ENCODE measurements around the gene AP2B1.
"Not testable (repeated sequence)": the region's sequence is repeated elsewhere in the genome, so short reads cannot be mapped to it uniquely, and the experiment has no call there.

The AP2B1 gene

GRCh38 chr17:35587074-35587961, at the start of gene AP2B1:
TSS of gene AP2B1 (plus strand) at chr17:35587322. CDS start at chr17:35594031, 6,709 bp downstream.
- DNase-seq = peak; percentile 95 to 99 (median 98)

DNA sequence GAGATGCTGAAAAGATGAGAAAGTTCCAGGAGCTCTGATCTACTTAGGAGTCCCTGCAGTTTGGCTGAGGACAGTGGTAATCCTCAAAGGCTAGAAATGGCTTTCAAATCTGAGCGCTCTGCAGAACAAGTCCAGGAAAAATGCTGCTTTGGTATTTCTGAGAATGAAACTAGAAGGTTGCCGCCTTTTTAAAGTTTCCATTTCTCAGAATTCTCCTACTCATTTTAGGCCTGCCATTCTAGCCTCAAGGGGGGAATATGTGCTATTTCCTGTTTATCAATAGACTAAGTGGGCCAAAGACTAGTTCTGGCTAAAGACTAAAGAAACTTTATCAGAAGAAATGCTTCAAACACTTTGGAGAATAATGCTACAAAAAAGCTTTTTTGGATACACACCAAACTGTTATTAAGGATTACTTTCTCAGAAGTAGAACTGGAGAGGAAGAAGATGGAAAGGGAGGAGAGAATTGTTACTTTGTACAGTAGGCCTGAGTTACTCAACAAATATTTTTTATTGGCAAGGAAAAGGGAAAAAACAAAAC, 49.5 kb upstream of the AP2B1 start, which contains the start of gene SLFN12L:
Gene SLFN12L (minus strand): TSS at position 78 of the 541 bp plus-strand sequence. CDS start 15,314 bp downstream, outside the sequence.
- peak in 3 of 6 experiments; percentile 39 to 51 (median 46) for DNase-seq

DNA sequence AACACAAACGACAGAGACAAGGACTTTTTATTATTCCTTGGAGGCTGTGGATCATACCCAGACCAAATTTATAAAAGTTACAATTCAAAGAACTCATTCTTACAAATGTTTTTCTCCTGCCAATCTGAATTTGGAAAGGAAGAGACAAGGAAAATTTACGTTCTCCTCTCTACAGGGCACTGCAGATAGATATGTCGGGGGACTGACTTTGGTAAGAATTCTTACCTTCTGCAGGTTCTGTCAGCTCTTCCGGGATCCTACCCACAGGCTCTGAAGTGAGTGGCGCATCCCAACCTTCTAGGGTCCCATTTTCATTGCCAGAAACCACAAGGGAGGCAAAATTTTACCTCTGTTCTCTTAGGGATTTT, 47.5 kb upstream of the AP2B1 start:
- no peak for DNase-seq

DNA sequence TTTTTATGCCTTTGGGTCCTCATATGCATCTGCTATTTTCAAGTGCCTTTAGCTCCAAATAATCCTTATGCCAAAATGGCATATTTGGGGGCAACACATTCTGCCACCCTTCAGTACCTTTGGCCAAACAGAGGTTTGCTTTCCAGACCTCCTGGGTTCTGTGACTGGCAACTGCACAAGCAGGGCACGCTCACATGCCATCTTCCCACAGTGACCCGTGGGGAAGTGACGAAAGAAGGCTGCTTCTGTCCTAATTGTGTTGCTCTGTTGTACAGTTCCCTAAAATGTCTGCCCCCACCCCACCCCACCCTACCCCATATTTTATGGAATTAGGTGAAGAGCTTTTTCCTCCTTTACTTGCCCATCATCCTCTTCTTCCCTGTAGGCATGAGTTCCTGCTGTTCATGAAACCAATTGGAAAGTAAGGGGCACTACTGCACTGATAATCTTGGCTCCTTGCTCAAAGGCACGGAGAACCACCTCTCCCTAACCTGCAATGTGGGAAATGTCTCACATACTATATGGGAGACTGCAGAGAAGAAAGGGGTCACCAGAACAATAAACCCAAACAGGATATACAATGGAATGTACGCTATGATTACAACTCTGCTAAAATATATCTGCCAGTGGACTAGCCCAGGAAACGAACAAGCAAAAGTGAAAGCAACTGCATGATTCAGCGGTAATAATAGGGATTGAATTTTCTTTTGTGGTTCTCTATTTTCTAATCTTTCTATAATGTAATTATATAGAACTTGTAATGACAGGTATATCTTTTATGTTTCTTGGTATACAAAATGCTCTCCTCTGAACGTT, 46.3 kb upstream of the AP2B1 start:
- DNase-seq = peak in 3 of 6 experiments; percentile 6 to 55 (median 44)

- no peak for DNase-seq
Observed at GRCh38 chr17:35541434-35541833, 45.7 kb upstream of the AP2B1 start.

DNA sequence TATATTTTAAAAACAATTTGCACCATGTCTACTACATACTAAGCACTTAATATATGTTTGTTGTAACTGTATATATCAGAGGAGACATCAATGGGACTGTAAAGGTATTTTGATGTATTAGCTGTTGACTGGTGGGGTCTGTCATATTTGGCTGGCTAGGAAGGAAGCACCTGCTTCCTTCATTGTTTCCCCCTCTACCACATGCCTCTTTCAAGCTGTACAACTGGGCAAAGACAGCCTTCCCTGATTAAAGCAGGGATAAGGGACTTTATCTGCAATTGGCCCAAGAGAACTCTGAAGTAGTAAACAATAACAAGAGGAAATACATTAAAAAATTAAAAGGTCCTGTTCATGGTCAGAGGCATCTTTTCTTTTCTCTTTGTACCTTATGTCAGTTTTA, 44.1 kb upstream of the AP2B1 start:
- no peak for DNase-seq

DNA sequence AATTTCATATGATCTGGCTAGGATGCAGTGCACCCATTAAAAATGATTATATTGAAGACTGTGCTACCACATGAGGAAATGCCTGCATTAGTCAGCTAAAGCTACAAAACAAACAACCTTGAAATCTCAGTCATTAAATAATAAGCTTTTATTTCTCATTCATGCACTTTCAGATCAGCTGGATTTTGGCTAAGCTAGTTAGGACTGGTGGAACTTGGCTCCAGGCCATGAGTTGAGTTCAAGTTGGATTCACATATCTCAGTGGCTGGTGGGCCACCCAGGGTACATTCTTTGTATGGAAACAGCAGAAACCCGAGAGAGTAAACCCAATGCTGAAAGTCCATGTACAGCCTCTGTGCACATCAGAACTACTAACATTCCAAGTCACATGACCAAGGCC, 43.3 kb upstream of the AP2B1 start:
- no peak for DNase-seq

GRCh38 chr17:35545150-35545549, 42.0 kb upstream of the AP2B1 start:
- DNase-seq = no peak

GRCh38 chr17:35546487-35546886, 40.6 kb upstream of the AP2B1 start:
- no peak for DNase-seq

GRCh38 chr17:35548208-35548810, 38.8 kb upstream of the AP2B1 start:
- no peak for DNase-seq

GRCh38 chr17:35548978-35549377, 38.1 kb upstream of the AP2B1 start:
- DNase-seq = no peak

- no peak for DNase-seq
Observed at GRCh38 chr17:35553310-35553709, 33.8 kb upstream of the AP2B1 start.

DNA sequence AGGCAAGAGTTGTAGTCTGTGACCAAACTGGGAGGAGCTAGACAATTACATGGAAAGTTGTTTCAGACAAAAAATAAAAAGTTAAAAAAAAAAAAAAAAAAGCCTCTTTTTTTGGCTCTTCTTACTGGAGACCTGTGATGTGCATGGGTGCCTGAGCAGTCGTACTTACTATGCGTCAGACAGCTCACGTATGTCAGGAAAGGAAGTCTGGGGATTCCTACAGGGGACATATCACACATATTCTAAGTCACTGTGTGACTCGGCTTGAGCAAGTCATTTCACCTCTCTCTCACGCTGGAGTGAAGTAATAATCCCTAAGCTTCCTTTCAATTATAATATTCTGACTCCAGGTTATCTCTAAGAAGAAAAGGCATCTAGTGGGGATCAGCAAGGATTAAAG, 32.5 kb upstream of the AP2B1 start:
- DNase-seq = no peak

DNA sequence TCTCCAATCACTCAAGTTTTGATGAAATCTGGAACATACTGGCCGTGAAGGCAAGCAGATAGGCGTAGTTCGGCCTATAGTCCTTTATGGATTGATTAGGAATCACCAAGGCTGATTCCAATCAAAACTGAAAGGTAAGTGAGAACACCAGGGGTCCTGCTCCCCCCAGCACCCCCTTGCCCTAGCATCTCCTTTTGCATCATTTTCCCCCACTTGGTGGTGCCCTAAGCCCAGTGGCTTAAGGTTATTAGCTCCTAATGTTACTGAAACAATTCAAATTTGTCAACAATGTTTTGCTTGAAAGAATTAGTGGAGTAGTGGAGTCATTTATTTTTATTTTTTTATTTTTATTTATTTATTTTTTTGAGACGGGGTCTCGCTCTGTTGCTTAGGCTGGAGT, 31.4 kb upstream of the AP2B1 start:
- no peak for DNase-seq

GRCh38 chr17:35557353-35557752, 29.8 kb upstream of the AP2B1 start:
- DNase-seq = no peak

DNA sequence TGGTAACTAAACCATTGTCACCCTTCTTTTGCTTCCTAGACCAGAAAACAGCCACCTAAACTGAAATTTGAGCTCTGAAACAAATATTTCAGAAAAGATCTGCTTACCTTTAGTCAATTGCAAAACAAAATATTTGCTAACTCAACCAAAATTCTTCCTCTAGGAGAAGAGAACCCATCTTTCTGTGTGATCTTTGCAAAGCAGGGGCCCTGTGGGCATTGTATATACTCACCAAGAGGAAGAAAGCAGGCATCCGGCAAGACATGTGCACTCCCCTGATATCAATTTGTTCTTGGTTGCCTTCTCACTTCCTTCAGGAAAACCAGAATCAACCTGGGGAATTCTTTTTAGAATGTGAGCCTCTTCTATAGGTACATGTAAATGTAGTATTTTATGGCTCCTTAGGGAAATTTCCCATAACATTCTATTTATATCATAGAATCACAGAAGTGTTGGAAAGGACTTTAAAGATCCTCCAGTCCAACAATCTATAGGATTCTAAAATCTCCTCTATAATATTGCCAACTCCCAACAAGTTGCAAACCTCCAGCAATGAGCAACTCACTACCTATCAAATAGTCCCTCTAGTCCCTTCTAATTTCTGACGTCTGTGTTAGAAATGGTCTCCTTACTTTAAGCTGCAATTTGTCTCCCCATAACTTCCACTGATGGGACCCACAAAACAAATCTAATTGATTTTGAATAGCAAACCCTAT, 27.5 kb upstream of the AP2B1 start:
- no peak for DNase-seq

DNA sequence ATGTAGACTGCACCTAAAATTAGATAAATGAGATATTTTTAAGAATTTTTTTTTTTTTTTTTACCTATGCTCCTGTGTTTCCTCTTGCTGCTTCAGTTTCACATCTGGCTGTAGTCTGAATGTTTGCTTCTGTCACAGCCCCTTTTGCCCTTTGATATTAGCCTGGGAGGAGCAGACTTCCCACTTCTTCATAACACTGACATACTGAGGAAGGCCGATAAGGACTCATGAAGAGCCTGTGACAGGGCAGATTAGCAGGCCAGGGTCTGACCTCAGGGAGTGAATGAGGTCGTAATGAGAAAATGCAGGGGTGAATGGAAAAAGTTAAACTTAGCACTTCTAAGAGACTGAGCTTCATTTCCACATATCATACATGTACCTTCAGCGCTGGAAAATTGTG, 26.4 kb upstream of the AP2B1 start, which contains the start of gene SLFN14:
Gene SLFN14 (minus strand): TSS at position 117 of the 400 bp plus-strand sequence. CDS start 2,757 bp downstream, outside the sequence.
- DNase-seq = no peak

- DNase-seq = not testable (repeated sequence)
Observed at GRCh38 chr17:35563181-35563580, 23.9 kb upstream of the AP2B1 start.

GRCh38 chr17:35566968-35567367, 20.2 kb upstream of the AP2B1 start:
- DNase-seq = no peak

GRCh38 chr17:35568561-35568960, 18.6 kb upstream of the AP2B1 start:
- peak in 5 of 6 experiments; percentile 10 to 45 (median 28) for DNase-seq

GRCh38 chr17:35569405-35569804, 17.7 kb upstream of the AP2B1 start:
- DNase-seq = no peak

DNA sequence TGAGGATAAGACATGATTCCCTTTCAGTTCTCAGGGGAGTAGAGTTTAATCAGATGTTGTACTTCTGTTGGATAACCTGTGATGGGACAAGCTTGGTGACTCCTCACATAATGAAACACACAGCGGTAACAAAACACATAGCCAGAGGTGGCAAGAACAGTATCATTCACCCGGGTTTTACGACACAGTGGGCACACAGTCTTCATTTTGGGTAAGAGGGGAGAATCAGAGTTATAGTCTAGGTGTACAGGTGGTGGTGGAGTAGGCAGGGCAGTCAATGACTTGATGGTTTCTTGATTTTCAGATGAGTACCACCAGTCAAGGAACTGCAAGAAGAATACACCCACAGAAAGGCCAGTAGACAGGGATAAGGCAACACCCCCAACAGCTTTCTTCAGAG, 11.4 kb upstream of the AP2B1 start:
- no peak for DNase-seq
